Measurements from ENCODE around the gene NPM3. TPM values are rescaled to one million over a fixed set of nuclear protein-coding genes. Genes with fewer than 3 reads are reported as not detected.

The NPM3 gene
- total RNA-seq, 1 experiment from 2014 or later = 117 TPM

- no TSS peak for BruUV-seq (replicated peaks)
- Histone ChIP-seq H3K4me2 (ENCODE audit: low read length) (no peak overlapping the region), H3K36me3 (ENCODE audit: low read depth, low read length) (peaks cover 46% of the 10 kb centered on the region), H3K27ac (ENCODE audit: low read length) (no peak overlapping the region), H3K4me3 (ENCODE audit: low read length) (no peak overlapping the region), H2AFZ (ENCODE audit: low read length) (no peak overlapping the region), H3K27me3 (ENCODE audit: low read length) (no peaks in the 10 kb centered on the region), H3K4me1 (ENCODE audit: insufficient read depth, low read length) (no peaks in the 10 kb centered on the region), H4K20me1 (ENCODE audit: low read length) (no peaks in the 10 kb centered on the region), H3K9me2 (replicated peaks; ENCODE audit: low read length) (no peaks in the 10 kb centered on the region), H3K79me2 (ENCODE audit: low read length) (peaks cover 11% of the 10 kb centered on the region; the same call in 1 of the 2 replicates), H3K9ac (ENCODE audit: low read length) (no peak overlapping the region), H3K9me3 (ENCODE audit: low read length) (no peaks in the 10 kb centered on the region), H3F3A (ENCODE audit: low read length, unreplicated experiment) (no peaks in the 10 kb centered on the region)
- ChIA-PET POLR2A (ENCODE audit: unreplicated experiment) (no interaction called here), CTCF (no interaction called here)
- intact Hi-C loops (cut with micrococcal nuclease) = no loop called here
- DNase-seq = no peak
- no peak for ATAC-seq
- no peak for TF ChIP-seq EZH2phosphoT487 (IDR thresholded peaks at IDR 0.05; ENCODE audit: borderline replicate concordance, low read length)
- no peak for TF ChIP-seq CTCF (conservative IDR thresholded peaks at IDR 0.05; ENCODE audit: low read depth, low read length)
- no peak for TF ChIP-seq EZH2 (IDR thresholded peaks at IDR 0.05; ENCODE audit: low read length, unreplicated experiment)
Observed at GRCh38 chr10:101803511-101803910, 20.3 kb upstream of the NPM3 start.

GRCh38 chr10:101797403-101798059, 14.3 kb upstream of the NPM3 start:
- TF ChIP-seq EZH2phosphoT487 (IDR thresholded peaks at IDR 0.05; ENCODE audit: borderline replicate concordance, low read length) (no peak), EZH2 (IDR thresholded peaks at IDR 0.05; ENCODE audit: low read length, unreplicated experiment) (no peak), CTCF (conservative IDR thresholded peaks at IDR 0.05; ENCODE audit: low read depth, low read length) (no peak)
- Histone ChIP-seq H3K4me2 (ENCODE audit: low read length) (no peak overlapping the region), H3K36me3 (ENCODE audit: low read depth, low read length) (peaks cover 58% of the 10 kb centered on the region), H3F3A (ENCODE audit: low read length, unreplicated experiment) (no peaks in the 10 kb centered on the region), H3K79me2 (ENCODE audit: low read length) (peaks cover 23% of the 10 kb centered on the region; the same call in 1 of the 2 replicates), H3K9ac (ENCODE audit: low read length) (no peak overlapping the region), H3K27ac (ENCODE audit: low read length) (no peak overlapping the region), H3K4me1 (ENCODE audit: insufficient read depth, low read length) (no peaks in the 10 kb centered on the region), H3K4me3 (ENCODE audit: low read length) (no peak overlapping the region), H2AFZ (ENCODE audit: low read length) (no peak overlapping the region), H3K9me2 (replicated peaks; ENCODE audit: low read length) (no peaks in the 10 kb centered on the region), H4K20me1 (ENCODE audit: low read length) (0 out of 2 replicates have a peak, but pooled peaks cover 3% of the 10 kb centered on the region), H3K9me3 (ENCODE audit: low read length) (no peaks in the 10 kb centered on the region), H3K27me3 (ENCODE audit: low read length) (no peaks in the 10 kb centered on the region)
- CTCF ChIA-PET = interaction anchor here (0.6 kb wide), 1 partner anchor 255 kb away, joined by 5 read pairs; no protein-coding TSS in a partner anchor
- POLR2A ChIA-PET (ENCODE audit: unreplicated experiment) = no interaction called here
- BruUV-seq (replicated peaks) = no TSS peak
- DNase-seq (no peak), ATAC-seq (no peak)
- intact Hi-C loops (cut with micrococcal nuclease) = no loop called here

GRCh38 chr10:101793526-101793925, 10.3 kb upstream of the NPM3 start:
- peaks cover 12% of the 10 kb centered on the region; the same call in 1 of the 2 replicates for H3K79me2 ChIP-seq (ENCODE audit: low read length)
- ChIA-PET POLR2A (ENCODE audit: unreplicated experiment) (no interaction called here), CTCF (no interaction called here)
- BruUV-seq (replicated peaks) = no TSS peak
- H3K9me2 ChIP-seq (replicated peaks; ENCODE audit: low read length) = no peaks in the 10 kb centered on the region
- H3K4me3 ChIP-seq (ENCODE audit: low read length) = no peak overlapping the region
- no peaks in the 10 kb centered on the region for H3K4me1 ChIP-seq (ENCODE audit: insufficient read depth, low read length)
- H4K20me1 ChIP-seq (ENCODE audit: low read length) = 0 out of 2 replicates have a peak, but pooled peaks cover 3% of the 10 kb centered on the region
- no peak overlapping the region for H2AFZ ChIP-seq (ENCODE audit: low read length)
- ATAC-seq = no peak
- no peaks in the 10 kb centered on the region for H3F3A ChIP-seq (ENCODE audit: low read length, unreplicated experiment)
- H3K27me3 ChIP-seq (ENCODE audit: low read length) = no peaks in the 10 kb centered on the region
- TF ChIP-seq CTCF (conservative IDR thresholded peaks at IDR 0.05; ENCODE audit: low read depth, low read length) (no peak), EZH2 (IDR thresholded peaks at IDR 0.05; ENCODE audit: low read length, unreplicated experiment) (no peak), EZH2phosphoT487 (IDR thresholded peaks at IDR 0.05; ENCODE audit: borderline replicate concordance, low read length) (no peak)
- no peak overlapping the region for H3K9ac ChIP-seq (ENCODE audit: low read length)
- H3K9me3 ChIP-seq (ENCODE audit: low read length) = no peaks in the 10 kb centered on the region
- H3K27ac ChIP-seq (ENCODE audit: low read length) = no peak overlapping the region
- intact Hi-C loops (cut with micrococcal nuclease) = no loop called here
- H3K36me3 ChIP-seq (ENCODE audit: low read depth, low read length) = peaks cover 49% of the 10 kb centered on the region
- no peak for DNase-seq
- no peak overlapping the region for H3K4me2 ChIP-seq (ENCODE audit: low read length)
